Sigmoid colon (tissue), 7 donors: ENCODE results near the gene SEC14L5. TPM values are rescaled to one million over a fixed set of nuclear protein-coding genes. Genes with fewer than 3 reads are reported as not detected.

ENCODE experiments used
- DNase-seq: peaks from one replicate; pipeline ENCODE4 v3.0.0-alpha.2; 2019
- H3K27ac ChIP-seq, 4 donors: fragments of 200-600 bp; sonication (generic); one replicate each; pipeline ENCODE4 v1.5.1; 2016 to 2019; ENCODE audit warnings: mild to moderate bottlenecking in 1 of 4
- H3K27me3 ChIP-seq, 3 donors: fragments of 200-600 bp; sonication (generic); one replicate each; pipeline ENCODE4 v1.5.1; 2019; ENCODE audit warnings: mild to moderate bottlenecking in 1 of 3
- H3K36me3 ChIP-seq, 4 donors: fragments of 200-600 bp; sonication (generic); one replicate each; pipeline ENCODE4 v1.5.1; 2016 to 2019
- H3K4me1 ChIP-seq, 4 donors: fragments of 200-600 bp; sonication (generic); one replicate each; pipeline ENCODE4 v1.5.1; 2017 to 2019
- H3K4me3 ChIP-seq, 4 donors: fragments of 200-600 bp; sonication (generic); one replicate each; pipeline ENCODE4 v1.5.1; 2017 to 2019; ENCODE audit warnings: mild to moderate bottlenecking in 2 of 4, moderate library complexity in 1 of 4
- H3K9me3 ChIP-seq, 4 donors: fragments of 200-600 bp in 3 of 4; sonication (generic) in 3 of 4; one replicate each; pipeline versions ENCODE4 v1.5.1 to v1.6.1; 2013 to 2019
- EP300 ChIP-seq, 4 donors: sonication (generic); formaldehyde crosslinking; IDR thresholded peaks; one replicate each; pipeline ENCODE4 v1.6.1; 2017; ENCODE audit warnings: antibody characterized with exemption in 4 of 4
- POLR2A ChIP-seq, 2 donors: fragments of 450-650 bp; IDR thresholded peaks; one replicate each; pipeline ENCODE4 v1.6.1; 2016; ENCODE audit warnings: antibody characterized with exemption in 2 of 2, mild to moderate bottlenecking in 2 of 2, moderate library complexity in 2 of 2
- POLR2AphosphoS5 ChIP-seq, 4 donors: sonication (generic); formaldehyde crosslinking; IDR thresholded peaks; one replicate each; pipeline ENCODE4 v1.6.1; 2017; ENCODE audit warnings: antibody characterized with exemption in 4 of 4
- WGBS, 2 donors: extraction: QIAGEN DNeasy Blood & Tissue Kit; methylation state at CpG; one replicate each; pipeline ENCODE4 v1.1.7; 2013; 5-methylcytosine and 5-hydroxymethylcytosine counted together
- intact Hi-C: fragments of 100-400 bp; cut with DNase I; formaldehyde crosslinking; loops from one replicate; pipeline ENCODE4 v1.15.1; 2023
- polyA plus RNA-seq, 3 donors: library from polyadenylated mRNA; stranded (reverse); fragments of 200-250 nt; gene quantifications; one replicate each; pipeline ENCODE4 v1.2.3, GENCODE V29; 2013
- total RNA-seq, 4 donors: library from RNA; depleted of rRNA; stranded (reverse); fragments of >200 nt; gene quantifications; one replicate each; pipeline ENCODE4 v1.1.0, GENCODE V29; 2016
- TF ChIP-seq, protein P1 (sequence below), 4 experiments: fragments of 450-650 bp in 3 of 4; fragments of 200-600 bp in 1 of 4; IDR thresholded peaks; one replicate each; pipeline ENCODE4 v1.5.1; 2016 to 2019; ENCODE audit warnings: antibody characterized with exemption in 4 of 4, mild to moderate bottlenecking in 3 of 4, moderate library complexity in 2 of 4
- donor health status: healthy with polysubstance abuse.
- donor health status: Bipolar disorder and iron deficiency.
- donor health status: healthy.

Gene SEC14L5
- total and polyA plus RNA-seq, 7 donors = under 0.01 to 2.5 (median 0.46) TPM

DNA sequence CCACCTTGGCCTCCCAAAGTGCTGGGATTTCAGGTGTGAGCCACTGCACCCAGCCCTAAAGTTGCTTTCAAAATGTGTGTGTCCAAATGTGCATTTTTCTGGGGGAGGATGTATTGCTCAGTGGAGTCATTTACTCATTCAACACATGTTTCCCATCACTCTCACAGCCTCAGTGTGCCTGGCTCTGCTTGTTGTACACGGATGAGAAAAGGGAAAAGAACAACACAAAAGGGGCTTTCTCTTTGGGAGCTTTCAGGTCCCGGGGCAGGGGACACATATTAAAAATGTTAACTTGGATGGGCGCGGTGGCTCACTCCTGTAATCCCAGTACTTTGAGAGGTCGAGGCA lies 19.5 kb upstream of the SEC14L5 start:
- 74 to 86% methylated on average over 5 of the region's 5 CpGs for WGBS, 2 donors
- DNase-seq = no peak

GRCh38 chr16:4940719-4941118 lies 17.4 kb upstream of the SEC14L5 start:
- H3K27ac ChIP-seq = no peak overlapping the region
- no peak overlapping the region for H3K4me3 ChIP-seq
- peaks cover 0 to 20% (median 15%) of the 10 kb centered on the region in 3 donors for H3K27me3 ChIP-seq
- no peaks in the 10 kb centered on the region for H3K36me3 ChIP-seq
- peaks cover 0 to 55% (median 52%) of the 10 kb centered on the region in 4 donors for H3K4me1 ChIP-seq
- no peak for DNase-seq
- intact Hi-C loops = loop anchor here (5.0 kb wide), 1 partner anchor 93 kb away; the partner anchor contains the start of genes GLYR1 and UBN1
- WGBS, 2 donors = 57 to 75% methylated on average over 7 of the region's 7 CpGs
- TF ChIP-seq, protein P1, sequence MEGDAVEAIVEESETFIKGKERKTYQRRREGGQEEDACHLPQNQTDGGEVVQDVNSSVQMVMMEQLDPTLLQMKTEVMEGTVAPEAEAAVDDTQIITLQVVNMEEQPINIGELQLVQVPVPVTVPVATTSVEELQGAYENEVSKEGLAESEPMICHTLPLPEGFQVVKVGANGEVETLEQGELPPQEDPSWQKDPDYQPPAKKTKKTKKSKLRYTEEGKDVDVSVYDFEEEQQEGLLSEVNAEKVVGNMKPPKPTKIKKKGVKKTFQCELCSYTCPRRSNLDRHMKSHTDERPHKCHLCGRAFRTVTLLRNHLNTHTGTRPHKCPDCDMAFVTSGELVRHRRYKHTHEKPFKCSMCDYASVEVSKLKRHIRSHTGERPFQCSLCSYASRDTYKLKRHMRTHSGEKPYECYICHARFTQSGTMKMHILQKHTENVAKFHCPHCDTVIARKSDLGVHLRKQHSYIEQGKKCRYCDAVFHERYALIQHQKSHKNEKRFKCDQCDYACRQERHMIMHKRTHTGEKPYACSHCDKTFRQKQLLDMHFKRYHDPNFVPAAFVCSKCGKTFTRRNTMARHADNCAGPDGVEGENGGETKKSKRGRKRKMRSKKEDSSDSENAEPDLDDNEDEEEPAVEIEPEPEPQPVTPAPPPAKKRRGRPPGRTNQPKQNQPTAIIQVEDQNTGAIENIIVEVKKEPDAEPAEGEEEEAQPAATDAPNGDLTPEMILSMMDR (IDR thresholded peaks at IDR 0.05) = no peak
- TF ChIP-seq POLR2A (IDR thresholded peaks at IDR 0.05) (no peak), POLR2AphosphoS5 (IDR thresholded peaks at IDR 0.05) (no peak), EP300 (IDR thresholded peaks at IDR 0.05) (no peak)
- no peaks in the 10 kb centered on the region for H3K9me3 ChIP-seq

More for the DNA sequence above, 19.5 kb upstream of the SEC14L5 start:
- intact Hi-C loops = no loop called here
- no peaks in the 10 kb centered on the region for H3K36me3 ChIP-seq
- H3K9me3 ChIP-seq = no peaks in the 10 kb centered on the region
- peaks cover 0 to 40% (median 33%) of the 10 kb centered on the region in 4 donors for H3K4me1 ChIP-seq
- peaks cover 0 to 26% (median 15%) of the 10 kb centered on the region in 3 donors for H3K27me3 ChIP-seq
- no peak overlapping the region for H3K4me3 ChIP-seq
- TF ChIP-seq, protein P1 (IDR thresholded peaks at IDR 0.05) = no peak
- TF ChIP-seq POLR2AphosphoS5 (IDR thresholded peaks at IDR 0.05) = peak in 1 of 4 donors; percentile 23
- peak overlapping the region in 2 of 4 donors; percentile 5 to 27 for H3K27ac ChIP-seq

GRCh38 chr16:4942481-4942880 lies 15.6 kb upstream of the SEC14L5 start:
- WGBS, 2 donors = 69 to 83% methylated on average over 9 of the region's 9 CpGs
- intact Hi-C loops = loop anchor here (5.0 kb wide), 1 partner anchor 95 kb away; the partner anchor contains the start of genes GLYR1 and UBN1
- H3K27me3 ChIP-seq = peaks cover 0 to 3% (median 2%) of the 10 kb centered on the region in 3 donors
- H3K27ac ChIP-seq = peak overlapping the region; percentile 86 to 92 (median 88)
- peaks cover 0 to 41% (median 37%) of the 10 kb centered on the region in 4 donors for H3K4me1 ChIP-seq
- no peaks in the 10 kb centered on the region for H3K9me3 ChIP-seq
- TF ChIP-seq POLR2A (IDR thresholded peaks at IDR 0.05) (no peak), POLR2AphosphoS5 (IDR thresholded peaks at IDR 0.05) (no peak)
- DNase-seq = no peak
- no peak overlapping the region for H3K4me3 ChIP-seq
- no peaks in the 10 kb centered on the region for H3K36me3 ChIP-seq

DNA sequence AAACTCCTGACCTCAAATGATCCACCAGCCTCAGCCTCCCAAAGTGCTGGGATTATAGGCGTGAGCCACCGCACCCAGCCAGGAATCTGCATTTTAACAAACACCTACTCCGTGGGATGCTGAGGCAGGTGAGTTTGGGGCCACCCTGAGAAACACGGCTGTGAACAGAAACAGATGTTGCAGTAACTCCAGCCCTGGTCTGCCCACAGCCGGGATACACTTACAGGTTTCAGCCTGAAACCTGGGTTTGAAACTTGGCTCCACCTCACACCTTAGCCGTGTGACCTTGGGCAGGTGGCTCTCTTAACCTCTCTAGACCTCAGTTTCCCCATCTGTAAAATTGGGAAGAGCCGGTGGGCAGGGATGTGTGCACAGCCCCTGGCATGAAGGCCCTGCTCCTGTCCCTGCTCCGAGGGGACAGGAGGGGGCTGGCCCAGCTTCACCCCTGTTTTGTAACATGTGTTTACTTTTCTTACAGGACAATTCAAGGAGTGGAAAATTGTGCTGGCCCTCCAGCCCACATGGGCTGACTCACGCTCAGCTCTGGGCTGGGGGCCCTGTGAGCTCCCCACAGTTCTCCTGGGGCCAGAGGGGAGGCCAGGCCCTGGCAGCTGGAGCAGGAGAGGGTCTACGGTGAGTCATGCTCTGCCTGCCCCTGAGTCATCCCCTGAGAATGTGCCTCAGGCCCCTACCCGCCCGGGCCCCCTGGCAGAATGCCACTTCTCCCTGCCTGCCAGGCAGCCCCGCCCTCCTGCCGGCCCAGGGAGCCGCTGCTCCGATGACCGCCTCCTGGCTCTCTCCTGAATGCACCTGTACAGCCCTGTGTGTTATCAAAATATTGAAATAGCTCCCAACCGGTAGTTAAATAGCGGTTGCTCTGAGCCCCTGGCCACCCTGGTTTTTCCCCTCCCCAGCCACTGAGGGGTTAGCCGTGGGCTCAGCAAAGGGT lies 13.5 kb upstream of the SEC14L5 start:
- Histone ChIP-seq H3K4me1 (peaks cover 0 to 39% (median 36%) of the 10 kb centered on the region in 4 donors), H3K27me3 (no peaks in the 10 kb centered on the region), H3K9me3 (no peaks in the 10 kb centered on the region), H3K27ac (peak overlapping the region; percentile 86 to 92 (median 88)), H3K36me3 (no peaks in the 10 kb centered on the region), H3K4me3 (peak overlapping the region in 1 of 4 donors; percentile 8)
- TF ChIP-seq POLR2AphosphoS5 (IDR thresholded peaks at IDR 0.05) = peak; percentile 62 to 89 (median 75)
- no peak for TF ChIP-seq POLR2A (IDR thresholded peaks at IDR 0.05)
- TF ChIP-seq, protein P1 (IDR thresholded peaks at IDR 0.05) = no peak
- TF ChIP-seq EP300 (IDR thresholded peaks at IDR 0.05) = peak in 3 of 4 donors; percentile 5 to 79 (median 57)
- peak; percentile 98 for DNase-seq
- intact Hi-C loops = loop anchor here (5.0 kb wide), 1 partner anchor 97 kb away; the partner anchor contains the start of genes GLYR1 and UBN1
- 22 to 42% methylated on average over 20 of the region's 20 CpGs for WGBS, 2 donors
